MV-4-11 (cell line): ENCODE measurements around the gene MAFF.
"Not testable (repeated sequence)": the region's sequence is repeated elsewhere in the genome, so short reads cannot be mapped to it uniquely, and the experiment has no call there.

Source experiments
- DNase-seq: peaks from one replicate; lab custom pipeline; 2025; lab: John Stamatoyannopoulos, UW

The MAFF gene

GRCh38 chr22:38223289-38223960 is 21.6 kb downstream of the MAFF start:
- DNase-seq, result no peak

- no peak for DNase-seq
These were observed 25.3 kb downstream of the MAFF start for GRCh38 chr22:38226853-38227649.

DNA sequence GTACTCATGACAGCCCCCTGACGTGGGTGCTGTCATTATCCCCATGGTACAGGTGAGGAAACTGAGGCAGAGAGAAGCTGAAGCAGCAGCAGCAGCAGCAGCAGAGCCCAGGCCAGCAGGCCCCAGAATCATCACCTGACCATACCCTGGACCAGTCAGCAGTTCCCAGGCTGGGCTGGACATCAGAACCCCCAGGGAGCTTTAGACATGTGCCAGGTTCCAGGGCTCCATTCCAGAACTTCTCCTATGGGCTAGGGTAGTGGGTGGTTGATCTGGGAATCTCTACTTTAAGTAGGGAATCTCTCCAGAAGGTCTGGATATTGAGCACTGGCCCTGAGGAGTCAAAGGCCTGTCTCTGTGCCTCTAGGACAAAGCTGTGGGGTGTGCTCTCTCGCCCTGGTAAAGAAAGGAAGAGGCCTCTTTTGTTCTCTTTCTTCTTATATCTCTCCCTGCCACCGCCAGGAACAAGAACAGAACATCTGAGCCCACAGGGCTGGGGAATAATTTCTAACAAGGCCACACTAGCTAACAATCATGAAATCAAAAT is 26.6 kb downstream of the MAFF start:
- no peak for DNase-seq

DNA sequence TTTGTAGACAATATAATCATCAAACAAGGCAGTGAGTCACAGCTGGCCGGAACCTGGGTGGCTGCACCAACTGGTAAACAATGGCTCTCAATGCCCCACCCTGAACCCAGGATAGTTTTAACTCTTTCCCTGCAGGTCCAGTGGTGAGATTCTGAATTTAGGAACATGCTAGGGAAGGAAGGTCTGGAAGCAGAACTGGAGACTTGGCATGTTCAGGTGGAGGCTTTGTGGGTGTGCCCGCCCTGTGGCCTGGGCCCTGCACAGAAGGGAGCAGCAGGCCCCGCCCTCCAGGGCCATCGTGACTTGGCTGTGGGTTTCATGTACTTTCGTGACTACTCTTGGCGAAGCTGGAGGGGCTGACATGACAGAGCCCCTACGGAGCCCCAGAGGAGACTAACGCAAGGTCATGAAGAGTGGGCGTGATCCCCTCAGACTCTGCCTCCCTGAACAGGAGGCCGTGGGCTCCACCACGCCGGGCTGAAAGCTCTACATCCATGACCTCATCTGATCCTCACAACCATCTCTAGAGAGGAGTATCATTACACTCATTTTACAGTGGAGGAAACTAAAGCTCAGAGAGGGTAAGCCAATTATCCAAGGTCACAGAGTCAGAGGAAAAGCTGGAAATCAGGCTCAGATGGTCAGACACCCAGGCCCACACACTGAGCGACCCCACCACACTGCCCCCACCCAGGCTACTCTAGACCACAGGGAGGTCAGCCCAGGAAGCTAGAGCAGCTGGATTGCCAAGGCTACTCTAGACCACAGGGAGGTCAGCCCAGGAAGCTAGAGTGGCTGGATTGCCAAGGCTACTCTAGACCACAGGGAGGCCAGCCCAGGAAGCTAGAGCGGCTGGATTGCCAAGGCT is 27.3 kb downstream of the MAFF start:
- no peak for DNase-seq

- peak; percentile 75 for DNase-seq
These were observed 28.5 kb downstream of the MAFF start for GRCh38 chr22:38230108-38230825.

DNA sequence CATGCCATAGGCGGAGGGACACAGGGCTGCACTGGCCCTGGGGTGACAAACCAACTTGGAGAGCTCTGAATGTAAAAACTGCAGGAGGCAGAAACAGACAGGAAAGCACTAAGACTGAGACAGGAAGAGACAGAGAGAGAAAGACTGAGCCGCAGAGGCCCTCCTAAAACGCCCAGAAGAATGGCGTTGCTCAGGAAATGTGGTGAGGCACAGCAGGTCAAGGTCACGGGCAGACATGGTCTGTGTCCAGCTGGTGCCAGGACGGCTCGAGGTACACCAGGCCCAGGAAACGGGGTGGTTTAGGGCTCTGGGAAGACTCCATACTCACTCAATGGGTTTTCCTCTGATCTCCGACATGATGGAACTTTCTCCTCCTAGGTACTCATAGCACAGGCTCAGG is 29.1 kb downstream of the MAFF start:
- no peak for DNase-seq

- no peak for DNase-seq
These were observed 30.4 kb downstream of the MAFF start for GRCh38 chr22:38232196-38232595.

DNA sequence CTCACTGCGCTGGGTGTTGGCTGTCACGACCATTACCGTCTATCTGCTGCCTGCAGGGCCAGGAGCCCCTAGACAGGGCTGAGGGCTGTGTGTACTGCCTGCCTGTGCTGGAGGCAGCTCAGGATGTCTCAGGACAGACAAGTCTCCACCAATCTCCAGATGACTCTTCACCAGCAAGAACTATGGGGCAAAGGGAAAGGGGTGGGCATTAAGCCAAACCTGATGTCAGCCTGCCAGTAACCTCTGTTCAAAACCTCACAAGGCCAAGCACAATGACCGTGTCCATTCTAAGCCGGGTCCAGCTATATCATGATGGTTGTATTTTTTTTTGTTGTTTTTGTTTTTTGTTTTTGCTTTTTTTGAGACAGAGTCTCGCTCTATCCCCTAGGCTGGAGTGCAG is 31.6 kb downstream of the MAFF start:
- DNase-seq, result no peak

GRCh38 chr22:38233856-38234255 is 32.1 kb downstream of the MAFF start:
- not testable (repeated sequence) for DNase-seq

- DNase-seq, result no peak
These were observed 33.6 kb downstream of the MAFF start for GRCh38 chr22:38235240-38235850.

GRCh38 chr22:38236786-38237185 is 35.0 kb downstream of the MAFF start:
- no peak for DNase-seq

GRCh38 chr22:38238519-38239071 is 36.8 kb downstream of the MAFF start:
- DNase-seq, result no peak

DNA sequence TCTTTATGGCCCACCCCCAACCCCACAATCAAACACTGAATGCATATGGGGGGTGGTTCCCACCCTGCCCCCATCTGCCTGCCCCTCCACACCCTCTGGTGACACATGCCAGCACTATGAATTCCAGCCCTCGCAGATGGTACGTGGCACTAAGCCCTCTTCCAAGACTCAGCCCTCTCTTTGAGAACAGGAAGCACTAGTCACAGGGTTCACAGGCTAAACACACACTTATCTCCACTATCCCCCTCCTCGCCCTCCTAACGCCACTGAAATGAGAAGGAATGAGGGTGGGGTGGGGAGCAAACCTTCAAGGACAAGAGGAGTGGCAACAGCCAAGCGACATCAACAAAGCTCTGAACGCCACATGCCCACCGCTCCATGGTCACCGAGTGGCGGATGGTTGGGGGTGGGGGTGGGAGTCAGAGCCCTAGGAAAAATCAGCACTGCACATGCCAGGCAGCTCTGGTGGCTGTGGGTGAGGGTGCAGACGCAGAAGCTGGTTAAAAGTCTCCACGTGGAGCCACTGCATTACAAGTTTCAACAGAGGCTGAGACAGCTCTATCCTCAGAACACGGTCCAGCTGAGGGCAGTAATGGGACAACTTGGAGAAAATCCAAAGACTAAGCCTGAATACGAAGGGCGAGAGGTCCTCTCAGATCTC is 37.4 kb downstream of the MAFF start:
- no peak for DNase-seq

DNA sequence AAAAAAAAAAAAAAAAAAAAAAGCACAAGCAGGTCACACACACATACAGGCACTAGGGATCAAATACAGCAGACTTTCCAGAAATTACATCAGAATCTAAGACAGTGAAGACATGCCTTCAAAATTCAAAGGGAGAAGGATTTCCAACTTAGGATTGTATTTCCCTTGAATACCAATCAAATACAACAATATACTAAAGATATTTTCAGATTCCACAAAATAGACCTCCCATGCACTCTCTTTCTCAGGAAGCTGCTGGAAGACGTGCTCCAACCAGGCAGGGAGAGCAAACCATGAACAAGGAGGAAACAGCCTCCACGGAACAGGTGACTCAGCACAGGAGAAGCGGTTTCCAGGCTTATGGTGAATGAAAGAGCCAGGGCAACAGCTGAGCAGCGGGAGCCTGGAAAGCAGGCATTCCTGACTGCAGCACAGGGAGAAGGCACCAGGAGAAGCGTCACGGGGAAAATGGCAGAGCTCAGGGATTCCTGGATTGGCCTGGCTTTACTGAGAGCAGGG is 39.0 kb downstream of the MAFF start:
- no peak for DNase-seq

DNA sequence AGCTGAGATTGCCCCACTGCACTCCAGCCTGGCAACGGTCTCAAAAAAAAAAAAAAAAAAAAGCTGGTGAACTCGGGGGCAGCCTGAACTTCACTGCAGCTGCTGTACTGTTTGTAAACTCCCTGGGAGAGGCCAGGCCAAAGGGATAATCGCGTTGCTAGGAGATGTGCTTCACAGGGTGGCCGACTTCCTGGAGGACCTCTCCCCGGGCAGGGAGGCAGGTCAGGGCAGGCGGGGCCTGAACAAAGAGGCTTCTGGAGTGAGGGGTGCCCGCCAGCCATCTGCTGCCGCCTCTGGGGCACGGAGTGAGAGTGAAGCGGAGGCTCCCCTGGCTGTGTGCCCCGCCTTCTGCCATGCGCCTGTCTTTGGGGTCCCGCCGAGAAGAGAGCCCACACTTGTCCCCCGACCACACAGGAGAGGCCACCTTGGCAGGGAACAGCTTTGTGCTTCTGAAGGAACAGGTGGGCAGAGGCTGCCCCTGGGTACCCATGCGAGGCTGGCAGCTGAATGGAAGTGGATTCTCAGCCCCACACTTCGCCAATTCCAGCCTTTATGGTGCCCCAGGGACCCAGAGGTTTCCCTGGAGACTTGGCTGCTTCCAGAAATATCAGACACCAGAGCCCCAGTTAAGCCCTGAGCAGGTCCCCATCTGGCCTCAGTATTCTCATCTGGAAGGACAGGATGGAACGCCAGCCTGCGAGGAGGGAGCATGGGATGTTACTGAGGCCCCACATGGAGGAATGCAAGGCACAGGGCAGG is 41.4 kb downstream of the MAFF start:
- no peak for DNase-seq

DNA sequence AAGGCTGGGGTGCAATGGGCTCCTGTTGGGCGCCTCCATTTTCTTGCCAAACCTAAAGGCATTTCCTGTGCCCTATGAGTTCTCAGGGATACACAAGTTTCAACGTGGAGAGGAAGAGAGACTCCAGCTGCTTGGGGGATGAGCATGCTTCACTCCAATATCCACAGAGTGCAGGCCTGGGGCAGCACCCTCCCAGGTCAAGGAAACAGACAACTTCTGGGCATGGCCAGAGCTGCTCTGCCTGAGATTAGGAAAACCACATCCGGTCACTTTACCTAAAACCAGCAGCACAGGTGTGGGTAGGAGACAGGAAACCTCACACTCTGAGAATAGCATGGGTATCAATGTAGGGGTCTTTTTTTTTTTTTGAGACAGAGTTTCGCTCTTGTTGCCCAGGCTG is 42.3 kb downstream of the MAFF start:
- DNase-seq, result no peak

DNA sequence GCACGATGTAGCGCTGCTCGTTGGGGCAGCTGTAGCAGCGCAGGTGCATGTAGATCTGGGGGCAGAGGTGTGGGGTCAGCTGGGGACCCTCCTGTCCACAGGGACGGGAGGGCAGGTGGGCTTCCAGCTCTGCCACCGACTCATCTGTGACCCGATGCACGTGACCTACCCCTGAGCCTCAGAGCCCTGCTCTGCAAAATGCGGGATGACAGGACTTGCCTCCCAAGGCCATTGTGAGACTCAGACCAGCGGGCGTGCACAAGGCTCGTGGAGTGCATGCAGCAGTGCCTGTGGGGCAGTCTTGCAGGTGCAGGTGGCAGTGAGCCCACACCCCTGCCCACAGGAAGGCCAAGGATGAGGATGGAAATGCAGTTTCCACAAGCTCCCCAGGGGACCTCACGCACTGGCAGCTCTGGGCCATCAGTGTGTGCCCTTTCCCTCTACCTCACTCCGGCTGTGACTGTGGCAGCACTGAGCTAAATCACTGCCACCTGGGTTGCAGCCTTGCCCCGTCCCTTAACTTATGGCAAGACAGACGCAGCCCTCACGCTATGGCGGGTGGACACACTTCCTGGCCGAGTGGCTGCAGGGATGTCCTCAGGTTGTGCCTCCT is 44.4 kb downstream of the MAFF start:
- DNase-seq, result no peak

DNA sequence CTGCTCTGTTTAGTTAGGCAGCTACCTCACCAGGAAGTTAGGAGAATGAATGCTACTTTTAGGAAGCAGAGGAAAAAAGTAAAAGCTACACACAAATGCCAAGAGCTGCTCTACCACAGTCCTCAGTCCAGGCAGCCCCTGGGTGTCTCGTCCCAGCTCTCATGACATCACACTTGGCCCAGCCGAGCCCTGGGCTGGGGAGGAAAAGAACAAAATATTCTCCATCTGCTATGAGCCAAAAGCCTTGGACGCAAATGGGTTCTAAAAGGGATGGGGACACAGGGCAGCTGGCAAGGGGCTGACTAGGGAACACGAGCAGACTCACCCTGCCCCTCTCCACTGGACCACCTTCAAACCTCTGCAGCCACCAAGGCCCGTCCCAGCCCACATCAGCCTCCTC is 44.9 kb downstream of the MAFF start:
- no peak for DNase-seq

- no peak for DNase-seq
These were observed 45.9 kb downstream of the MAFF start for GRCh38 chr22:38247713-38248112.
